ENCODE measurements around the gene NEXN.

- TF ChIP-seq POLR2AphosphoS5 (IDR thresholded peaks at IDR 0.05; ENCODE audit: low read depth, low read length) = no peak
- TF ChIP-seq CTCF (IDR thresholded peaks at IDR 0.05) = no peak
- TF ChIP-seq REST (IDR thresholded peaks at IDR 0.05; ENCODE audit: low read depth, low read length) = no peak
- TF ChIP-seq JUND (IDR thresholded peaks at IDR 0.05) = no peak
- TF ChIP-seq TCF12 (IDR thresholded peaks at IDR 0.05) = no peak
- no peak for TF ChIP-seq GATA2 (CRISPR knock-in tag; IDR thresholded peaks at IDR 0.05)
These were observed 17.7 kb downstream of the NEXN start for GRCh38 chr1:77906019-77906545.
